Measurements from ENCODE around the gene SHFL.

The SHFL gene

GRCh38 chr19:10095622-10095947 is 9.5 kb downstream of the SHFL start:
- peak overlapping the region; percentile 37 for H3K4me3 Mint-ChIP-seq
- H3K9me3 Mint-ChIP-seq, result no peaks in the 10 kb centered on the region
- peaks cover 28% of the 10 kb centered on the region for H3K36me3 Mint-ChIP-seq (ENCODE audit: low read depth)
- H3K27me3 Mint-ChIP-seq (ENCODE audit: low read depth), result no peaks in the 10 kb centered on the region
- H3K4me1 Mint-ChIP-seq (ENCODE audit: low read depth), result peaks cover 15% of the 10 kb centered on the region
- peak overlapping the region; percentile 62 for H3K27ac Mint-ChIP-seq

- Mint-ChIP-seq H3K4me1 (ENCODE audit: low read depth) (peaks cover 15% of the 10 kb centered on the region), H3K27me3 (ENCODE audit: low read depth) (no peaks in the 10 kb centered on the region), H3K4me3 (peak overlapping the region; percentile 34), H3K27ac (no peak overlapping the region), H3K9me3 (no peaks in the 10 kb centered on the region), H3K36me3 (ENCODE audit: low read depth) (peaks cover 28% of the 10 kb centered on the region)
Observed at GRCh38 chr19:10095948-10096614, 10.0 kb downstream of the SHFL start.

- H3K27me3 Mint-ChIP-seq (ENCODE audit: low read depth), result no peaks in the 10 kb centered on the region
- H3K36me3 Mint-ChIP-seq (ENCODE audit: low read depth), result peaks cover 27% of the 10 kb centered on the region
- H3K27ac Mint-ChIP-seq, result no peak overlapping the region
- H3K4me3 Mint-ChIP-seq, result peak overlapping the region; percentile 34
- H3K4me1 Mint-ChIP-seq (ENCODE audit: low read depth), result peaks cover 15% of the 10 kb centered on the region
- no peaks in the 10 kb centered on the region for H3K9me3 Mint-ChIP-seq
Observed at GRCh38 chr19:10096615-10096963, 10.5 kb downstream of the SHFL start.

- no peak overlapping the region for H3K4me3 Mint-ChIP-seq
- H3K4me1 Mint-ChIP-seq (ENCODE audit: low read depth), result peaks cover 34% of the 10 kb centered on the region
- H3K27ac Mint-ChIP-seq, result peak overlapping the region; percentile 2
- H3K36me3 Mint-ChIP-seq (ENCODE audit: low read depth), result peaks cover 3% of the 10 kb centered on the region
- H3K27me3 Mint-ChIP-seq (ENCODE audit: low read depth), result no peaks in the 10 kb centered on the region
- no peaks in the 10 kb centered on the region for H3K9me3 Mint-ChIP-seq
Observed at GRCh38 chr19:10100163-10100785, 14.2 kb downstream of the SHFL start.

GRCh38 chr19:10102787-10103236 is 16.7 kb downstream of the SHFL start:
- no peaks in the 10 kb centered on the region for H3K9me3 Mint-ChIP-seq
- H3K27ac Mint-ChIP-seq, result peak overlapping the region; percentile 84
- peaks cover 7% of the 10 kb centered on the region for H3K36me3 Mint-ChIP-seq (ENCODE audit: low read depth)
- no peaks in the 10 kb centered on the region for H3K27me3 Mint-ChIP-seq (ENCODE audit: low read depth)
- H3K4me1 Mint-ChIP-seq (ENCODE audit: low read depth), result peaks cover 49% of the 10 kb centered on the region
- H3K4me3 Mint-ChIP-seq, result peak overlapping the region; percentile 33

- Mint-ChIP-seq H3K36me3 (ENCODE audit: low read depth) (peaks cover 10% of the 10 kb centered on the region), H3K27ac (peak overlapping the region; percentile 98), H3K4me3 (no peak overlapping the region), H3K27me3 (ENCODE audit: low read depth) (no peaks in the 10 kb centered on the region), H3K4me1 (ENCODE audit: low read depth) (peaks cover 44% of the 10 kb centered on the region), H3K9me3 (no peaks in the 10 kb centered on the region)
Observed at GRCh38 chr19:10104130-10104513, 18.0 kb downstream of the SHFL start.

- no peaks in the 10 kb centered on the region for H3K27me3 Mint-ChIP-seq (ENCODE audit: low read depth)
- no peaks in the 10 kb centered on the region for H3K9me3 Mint-ChIP-seq
- H3K4me1 Mint-ChIP-seq (ENCODE audit: low read depth), result peaks cover 42% of the 10 kb centered on the region
- H3K36me3 Mint-ChIP-seq (ENCODE audit: low read depth), result peaks cover 17% of the 10 kb centered on the region
- peak overlapping the region; percentile 87 for H3K4me3 Mint-ChIP-seq
- H3K27ac Mint-ChIP-seq, result peak overlapping the region; percentile 98
Observed at GRCh38 chr19:10104665-10105508, 18.8 kb downstream of the SHFL start.

GRCh38 chr19:10105509-10106099 is 19.5 kb downstream of the SHFL start:
- H3K4me1 Mint-ChIP-seq (ENCODE audit: low read depth), result peaks cover 40% of the 10 kb centered on the region
- no peaks in the 10 kb centered on the region for H3K9me3 Mint-ChIP-seq
- H3K36me3 Mint-ChIP-seq (ENCODE audit: low read depth), result peaks cover 22% of the 10 kb centered on the region
- no peaks in the 10 kb centered on the region for H3K27me3 Mint-ChIP-seq (ENCODE audit: low read depth)
- H3K27ac Mint-ChIP-seq, result peak overlapping the region; percentile 98
- peak overlapping the region; percentile 87 for H3K4me3 Mint-ChIP-seq

GRCh38 chr19:10106100-10106936 is 20.2 kb downstream of the SHFL start, which contains the start of gene PPAN:
Gene PPAN, plus strand, starts transcription at chr19:10106362. Its CDS starts 33 bp downstream, at chr19:10106395.
- H3K27ac Mint-ChIP-seq, result peak within 1 kb of the TSS; percentile 98
- no peaks in the 10 kb centered on the region for H3K27me3 Mint-ChIP-seq (ENCODE audit: low read depth)
- peaks cover 43% of the 10 kb centered on the region for H3K4me1 Mint-ChIP-seq (ENCODE audit: low read depth)
- H3K36me3 Mint-ChIP-seq (ENCODE audit: low read depth), result peaks cover 24% of the 10 kb centered on the region
- peak within 1 kb of the TSS; percentile 87 for H3K4me3 Mint-ChIP-seq
- H3K9me3 Mint-ChIP-seq, result no peaks in the 10 kb centered on the region

- Mint-ChIP-seq H3K36me3 (ENCODE audit: low read depth) (peaks cover 27% of the 10 kb centered on the region), H3K27ac (peak overlapping the region; percentile 82), H3K9me3 (no peaks in the 10 kb centered on the region), H3K27me3 (ENCODE audit: low read depth) (no peaks in the 10 kb centered on the region), H3K4me1 (ENCODE audit: low read depth) (peaks cover 44% of the 10 kb centered on the region), H3K4me3 (peak overlapping the region; percentile 87)
Observed at GRCh38 chr19:10107254-10107653, 21.1 kb downstream of the SHFL start.

GRCh38 chr19:10107817-10108367 is 21.8 kb downstream of the SHFL start:
- Mint-ChIP-seq H3K36me3 (ENCODE audit: low read depth) (peaks cover 29% of the 10 kb centered on the region), H3K9me3 (no peaks in the 10 kb centered on the region), H3K4me3 (peak overlapping the region; percentile 87), H3K27ac (peak overlapping the region; percentile 82), H3K4me1 (ENCODE audit: low read depth) (peaks cover 47% of the 10 kb centered on the region), H3K27me3 (ENCODE audit: low read depth) (no peaks in the 10 kb centered on the region)

GRCh38 chr19:10109528-10109927 is 23.4 kb downstream of the SHFL start:
- Mint-ChIP-seq H3K36me3 (ENCODE audit: low read depth) (peaks cover 31% of the 10 kb centered on the region), H3K27ac (no peak overlapping the region), H3K4me3 (peak overlapping the region; percentile 28), H3K9me3 (no peaks in the 10 kb centered on the region), H3K27me3 (ENCODE audit: low read depth) (no peaks in the 10 kb centered on the region), H3K4me1 (ENCODE audit: low read depth) (peaks cover 43% of the 10 kb centered on the region)

GRCh38 chr19:10110076-10110971 is 24.2 kb downstream of the SHFL start:
- Mint-ChIP-seq H3K4me1 (ENCODE audit: low read depth) (peaks cover 35% of the 10 kb centered on the region), H3K27me3 (ENCODE audit: low read depth) (no peaks in the 10 kb centered on the region), H3K27ac (no peak overlapping the region), H3K9me3 (no peaks in the 10 kb centered on the region), H3K4me3 (no peak overlapping the region), H3K36me3 (ENCODE audit: low read depth) (peaks cover 31% of the 10 kb centered on the region)
